Osteoblast (primary cell): ENCODE data around the gene FBXL17. TPM values are rescaled to one million over a fixed set of nuclear protein-coding genes. Genes with fewer than 3 reads are reported as not detected.

Experiments
- DNase-seq: peaks from one replicate; pipeline ENCODE4 v3.0.0; 2011; ENCODE audit warnings: low spot score, mixed read lengths; ENCODE audit not compliant: insufficient read length; ENCODE audit errors: missing footprints
- H2AFZ ChIP-seq: 2 replicates; pipeline ENCODE4 v1.6.0; 2011; ENCODE audit warnings: mild to moderate bottlenecking, low read length
- H3K27ac ChIP-seq: 2 replicates; pipeline ENCODE4 v1.5.1; 2011; ENCODE audit warnings: mild to moderate bottlenecking, low read depth, low read length, moderate library complexity
- H3K27me3 ChIP-seq: 2 replicates; pipeline ENCODE4 v1.6.0; 2012; ENCODE audit warnings: mild to moderate bottlenecking, control low read depth, inconsistent platforms, low read length, moderate library complexity; ENCODE audit not compliant: insufficient read depth
- H3K36me3 ChIP-seq: 2 replicates; pipeline ENCODE4 v1.5.1; 2011; ENCODE audit warnings: mild to moderate bottlenecking, low read length, control low read depth, moderate library complexity; ENCODE audit not compliant: insufficient read depth
- H3K4me1 ChIP-seq: 2 replicates; pipeline ENCODE4 v1.5.1; 2011; ENCODE audit warnings: mild to moderate bottlenecking, low read length, control low read depth, moderate library complexity; ENCODE audit not compliant: insufficient read depth
- H3K4me2 ChIP-seq: 2 replicates; pipeline ENCODE4 v1.6.0; 2011; ENCODE audit warnings: mild to moderate bottlenecking, low read length; ENCODE audit not compliant: insufficient read depth
- H3K4me3 ChIP-seq: fragments of 200-600 bp; sonication (generic); 3 replicates; pipeline ENCODE4 v1.5.1; 2012; ENCODE audit warnings: mild to moderate bottlenecking, low read length, inconsistent platforms; ENCODE audit not compliant: insufficient read depth
- H3K79me2 ChIP-seq: 2 replicates; pipeline ENCODE4 v1.6.0; 2012; ENCODE audit warnings: mild to moderate bottlenecking, low read length, control low read depth, inconsistent platforms; ENCODE audit not compliant: insufficient read depth
- H3K9me3 ChIP-seq: 2 replicates; pipeline ENCODE4 v1.5.1; 2011; ENCODE audit warnings: low read depth, low read length, control low read depth
- H4K20me1 ChIP-seq: 2 replicates; pipeline ENCODE4 v1.6.0; 2012; ENCODE audit warnings: mild to moderate bottlenecking, low read length, control low read depth; ENCODE audit not compliant: insufficient read depth
- CTCF ChIP-seq: IDR thresholded peaks from 2 replicates; pipeline ENCODE4 v1.5.1; 2011; ENCODE audit warnings: mild to moderate bottlenecking, low read depth, low read length, moderate library complexity; ENCODE audit errors: extremely low read depth
- total RNA-seq: library from RNA; depleted of rRNA; stranded (reverse); fragments of >200 nt; gene quantifications from 2 replicates; pipeline ENCODE4 v1.2.3, GENCODE V29; 2012

FBXL17 gene
- total RNA-seq, 1 donor, result 19.5 TPM

- no peak for DNase-seq
- no peak overlapping the region for H3K27ac ChIP-seq
- no peak for TF ChIP-seq CTCF
- H3K4me2 ChIP-seq, result no peak overlapping the region
- no peak overlapping the region for H3K4me3 ChIP-seq
- H3K4me1 ChIP-seq, result no peaks in the 10 kb centered on the region
- no peaks in the 10 kb centered on the region for H3K36me3 ChIP-seq
- H2AFZ ChIP-seq, result no peak overlapping the region
- H3K79me2 ChIP-seq, result no peaks in the 10 kb centered on the region
- H3K9me3 ChIP-seq, result no peaks in the 10 kb centered on the region
- no peaks in the 10 kb centered on the region for H4K20me1 ChIP-seq
- H3K27me3 ChIP-seq, result no peaks in the 10 kb centered on the region
Measured at GRCh38 chr5:108356286-108356685, 25.6 kb downstream of the FBXL17 start.

- DNase-seq, result no peak
Measured at GRCh38 chr5:108353087-108353486, 28.8 kb downstream of the FBXL17 start.

DNA sequence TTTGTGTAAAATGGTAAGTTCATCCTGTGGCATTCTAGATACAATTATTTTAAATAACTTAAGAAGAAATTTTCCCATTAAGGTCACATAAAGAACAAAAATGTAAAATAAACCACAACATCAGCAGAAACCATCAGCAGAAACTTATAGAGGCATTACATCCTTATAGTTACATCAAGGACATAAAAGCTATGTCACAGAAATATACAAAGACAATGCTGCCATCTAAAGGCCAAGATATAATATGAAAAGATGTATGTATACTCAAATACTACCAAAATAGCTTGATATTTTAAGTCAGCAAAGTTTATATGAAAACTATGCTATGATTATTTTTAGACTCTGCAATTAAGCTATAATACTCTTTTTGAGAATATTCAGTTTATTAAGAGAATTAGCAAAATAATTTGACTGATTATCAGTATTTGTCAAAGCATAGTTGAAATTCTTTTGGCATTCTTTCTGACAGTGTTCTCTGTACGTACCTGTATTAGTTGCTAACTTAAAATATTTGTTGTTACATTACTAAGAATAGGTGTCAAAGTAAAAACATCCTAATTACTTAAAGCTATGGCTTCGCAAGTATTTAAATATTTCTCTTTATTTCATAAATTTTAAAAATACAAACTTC, 36.2 kb downstream of the FBXL17 start:
- Histone ChIP-seq H3K4me2 (no peak overlapping the region), H2AFZ (no peak overlapping the region), H3K4me1 (no peaks in the 10 kb centered on the region), H3K4me3 (no peak overlapping the region), H3K79me2 (no peaks in the 10 kb centered on the region), H3K27ac (no peak overlapping the region), H3K36me3 (no peaks in the 10 kb centered on the region), H4K20me1 (no peaks in the 10 kb centered on the region), H3K9me3 (no peaks in the 10 kb centered on the region), H3K27me3 (no peaks in the 10 kb centered on the region)
- DNase-seq, result no peak
- TF ChIP-seq CTCF, result peak; percentile 44

More at GRCh38 chr5:108353087-108353486, 28.8 kb downstream of the FBXL17 start:
- Histone ChIP-seq H3K27me3 (no peaks in the 10 kb centered on the region), H3K4me2 (no peak overlapping the region), H3K79me2 (no peaks in the 10 kb centered on the region), H2AFZ (no peak overlapping the region), H3K36me3 (no peaks in the 10 kb centered on the region), H3K9me3 (no peaks in the 10 kb centered on the region), H3K4me3 (no peak overlapping the region), H3K4me1 (no peaks in the 10 kb centered on the region), H4K20me1 (no peaks in the 10 kb centered on the region), H3K27ac (no peak overlapping the region)
- TF ChIP-seq CTCF, result no peak

DNA sequence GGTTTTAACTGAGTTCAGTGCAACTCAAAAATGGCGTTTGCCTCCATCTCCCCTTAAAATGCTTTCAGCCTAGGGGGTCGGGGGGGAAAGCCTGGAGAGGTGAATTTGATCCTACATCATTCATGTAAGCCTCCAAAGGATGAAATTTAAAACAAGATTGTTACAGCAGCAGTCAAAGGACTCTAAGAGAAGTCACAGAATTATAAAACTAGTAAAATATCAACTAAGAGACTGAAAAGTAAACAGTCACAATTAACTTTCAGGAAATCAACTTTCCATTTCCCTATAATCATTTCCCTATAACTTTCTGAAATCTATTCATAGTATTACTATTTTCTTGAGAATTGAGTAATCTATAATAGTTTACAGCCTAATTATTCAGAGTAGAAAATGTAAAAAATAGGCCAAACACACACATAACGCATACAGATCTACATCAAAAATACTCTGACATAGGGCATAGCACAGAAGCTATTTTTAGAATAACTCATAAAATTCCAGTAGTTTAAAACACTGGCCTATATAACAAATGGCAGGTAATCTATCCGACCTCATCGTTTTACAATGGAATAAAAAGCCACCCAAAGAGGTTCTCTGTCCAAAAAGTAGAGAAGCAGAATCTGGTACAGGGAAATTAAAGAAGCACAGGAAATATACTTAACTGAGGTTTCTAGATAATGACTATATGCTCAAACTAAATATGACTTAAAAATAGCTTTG, 37.6 kb downstream of the FBXL17 start:
- no peaks in the 10 kb centered on the region for H3K36me3 ChIP-seq
- H3K27ac ChIP-seq, result no peak overlapping the region
- no peak for DNase-seq
- no peaks in the 10 kb centered on the region for H3K79me2 ChIP-seq
- no peaks in the 10 kb centered on the region for H3K4me1 ChIP-seq
- TF ChIP-seq CTCF, result no peak
- no peaks in the 10 kb centered on the region for H3K9me3 ChIP-seq
- no peak overlapping the region for H3K4me2 ChIP-seq
- no peak overlapping the region for H2AFZ ChIP-seq
- H4K20me1 ChIP-seq, result no peaks in the 10 kb centered on the region
- no peaks in the 10 kb centered on the region for H3K27me3 ChIP-seq
- H3K4me3 ChIP-seq, result no peak overlapping the region
